Measurements from ENCODE around the gene HID1. TPM values are rescaled to one million over a fixed set of nuclear protein-coding genes. Genes with fewer than 3 reads are reported as not detected.
A peak's percentile ranks its signal among the peaks of the same experiment; 100 is the strongest.

HID1 gene
- total RNA-seq, 1 experiment from 2014 or later: 12.7 TPM

- DNase-seq: peak; percentile 86
- no peak overlapping the region for H3K56ac ChIP-seq (ENCODE audit: insufficient read length, low read depth, low read length)
- H3K27me3 ChIP-seq (ENCODE audit: insufficient read depth, low read length): peaks cover 22% of the 10 kb centered on the region
- Mint-ChIP-seq H3K4me3 (0 out of 5 replicates have a peak overlapping the region, but pooled peaks of 1 of the 2 experiments have one; percentile 7), H3K36me3 (ENCODE audit: insufficient read depth in 1 of 3, low read depth in 3 of 3) (no peaks in the 10 kb centered on the region; a peak in 1 of 7 replicates), H3K27ac (no peak overlapping the region), H3K9me3 (no peaks in the 10 kb centered on the region), H3K4me1 (peaks cover 18 to 39% of the 10 kb centered on the region in 2 experiments), H3K27me3 (ENCODE audit: low read depth) (peaks cover 52% of the 10 kb centered on the region)
- no peak overlapping the region for H3K27ac ChIP-seq (ENCODE audit: insufficient read length, low read depth, low read length)
- no peak overlapping the region for H3K23ac ChIP-seq (ENCODE audit: insufficient read length, low read depth, low read length)
- no peaks in the 10 kb centered on the region for H3K79me2 ChIP-seq (ENCODE audit: insufficient read depth, low read length)
- H3T11ph ChIP-seq (ENCODE audit: low read length): no peak overlapping the region
- H2BK20ac ChIP-seq (ENCODE audit: low read depth, low read length, poor library complexity, severe bottlenecking): no peak overlapping the region
- peak; percentile 58; the same call in 2 of the 3 replicates for TF ChIP-seq CTCF (conservative IDR thresholded peaks at IDR 0.05)
- H4K20me1 ChIP-seq (ENCODE audit: control insufficient read depth, insufficient read depth, insufficient read length): no peaks in the 10 kb centered on the region
- peaks cover 5% of the 10 kb centered on the region for H3K23me2 ChIP-seq (ENCODE audit: insufficient read length, low read depth, low read length, poor library complexity, severe bottlenecking)
- no peaks in the 10 kb centered on the region for H3K9me3 ChIP-seq (ENCODE audit: control insufficient read depth, low read depth, low read length)
- H2AK5ac ChIP-seq (ENCODE audit: insufficient read length, low read length): no peak overlapping the region
- no peak overlapping the region for H3K14ac ChIP-seq (ENCODE audit: insufficient read depth, low read length)
- H4K8ac ChIP-seq (replicated peaks; ENCODE audit: insufficient read length, low read depth, low read length): no peak overlapping the region
- no peaks in the 10 kb centered on the region for H3K79me1 ChIP-seq (ENCODE audit: insufficient read depth, low read depth, low read length, poor library complexity, severe bottlenecking)
- no peak overlapping the region for H3K4me2 ChIP-seq (ENCODE audit: insufficient read depth, insufficient read length, low read length)
- no CpG with 5 or more reads among the region's 67 CpGs for WGBS (ENCODE audit: extremely low coverage, insufficient read length, low lambda C conversion rate)
- no peak overlapping the region for H3K4ac ChIP-seq (ENCODE audit: low read depth, low read length)
- no peak overlapping the region for H4K5ac ChIP-seq (ENCODE audit: insufficient read length, low read depth, low read length)
- H2AFZ ChIP-seq (ENCODE audit: low read length): no peak overlapping the region
- H2BK120ac ChIP-seq (ENCODE audit: low read depth, low read length, poor library complexity, severe bottlenecking): no peak overlapping the region
- no peak overlapping the region for H4K91ac ChIP-seq (ENCODE audit: insufficient read length, low read depth, low read length)
- no peaks in the 10 kb centered on the region for H3K4me1 ChIP-seq (ENCODE audit: insufficient read depth, low read length)
- no peak overlapping the region for H2BK15ac ChIP-seq (ENCODE audit: low read depth, low read length)
- H2BK12ac ChIP-seq (ENCODE audit: insufficient read length, low read depth, low read length): no peak overlapping the region
- H2BK5ac ChIP-seq (ENCODE audit: insufficient read length, low read length): no peak overlapping the region
- H3K9ac ChIP-seq (ENCODE audit: extremely low read depth, insufficient read length, low read length): no peak overlapping the region
- H3K18ac ChIP-seq (ENCODE audit: insufficient read length, low read depth, low read length): no peak overlapping the region
Measured at GRCh38 chr17:74919440-74920305, 52.9 kb downstream of the HID1 start.

Measured in H9 (cell line).